Stimulated activated CD4-positive, alpha-beta T cell treated with anti-CD3 and anti-CD28 coated beads, Interleukin-2, amount 100 ng/mL, for 24 hours (primary cell): ENCODE data around the gene CYTH4.
"Not testable (repeated sequence)": the region's sequence is repeated elsewhere in the genome, so short reads cannot be mapped to it uniquely, and the experiment has no call there.

Experiments
- DNase-seq, 2 donors: peaks; one replicate each; pipeline ENCODE4 v3.0.0-alpha.2; 2020

CYTH4 gene, protein sequence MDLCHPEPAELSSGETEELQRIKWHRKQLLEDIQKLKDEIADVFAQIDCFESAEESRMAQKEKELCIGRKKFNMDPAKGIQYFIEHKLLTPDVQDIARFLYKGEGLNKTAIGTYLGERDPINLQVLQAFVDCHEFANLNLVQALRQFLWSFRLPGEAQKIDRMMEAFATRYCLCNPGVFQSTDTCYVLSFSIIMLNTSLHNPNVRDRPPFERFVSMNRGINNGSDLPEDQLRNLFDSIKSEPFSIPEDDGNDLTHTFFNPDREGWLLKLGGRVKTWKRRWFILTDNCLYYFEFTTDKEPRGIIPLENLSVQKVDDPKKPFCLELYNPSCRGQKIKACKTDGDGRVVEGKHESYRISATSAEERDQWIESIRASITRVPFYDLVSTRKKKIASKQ

DNA sequence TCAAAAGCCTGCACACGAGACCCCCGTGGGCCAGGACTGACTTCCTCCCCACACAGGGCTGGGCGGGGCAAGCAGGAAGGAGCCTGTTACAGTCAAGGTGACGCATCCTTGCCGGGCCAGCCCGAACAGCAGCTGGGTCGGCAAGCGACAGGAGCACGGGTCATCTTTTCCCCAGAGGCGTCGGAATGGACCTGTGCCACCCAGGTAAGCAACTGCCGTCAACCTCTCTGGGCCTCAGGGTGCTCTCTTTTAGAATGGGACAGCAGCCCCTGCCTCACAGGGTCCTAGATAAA, at the start of gene CYTH4:
Gene CYTH4 (plus strand): TSS at position 124 of the 293 bp plus-strand sequence. CDS start 62 bp downstream, at position 186.
- DNase-seq, result peak; percentile 76 to 80

DNA sequence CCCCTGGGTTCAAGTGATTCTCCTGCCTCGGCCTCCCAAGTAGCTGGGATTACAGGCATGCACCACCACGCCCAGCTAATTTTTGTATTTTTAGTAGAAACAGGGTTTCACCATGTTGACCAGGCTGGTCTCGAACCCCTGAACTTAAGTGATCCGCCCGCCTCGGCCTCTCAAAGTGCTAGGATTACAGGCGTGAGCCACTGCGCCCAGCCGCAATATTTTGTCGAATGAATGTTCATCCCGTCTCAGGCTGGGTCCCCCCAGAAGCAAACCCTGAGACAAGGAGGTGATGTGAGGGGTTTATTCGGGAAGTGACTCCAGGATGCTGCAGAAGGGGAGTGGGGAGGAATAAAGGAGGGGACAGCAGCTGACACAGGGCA, 48.9 kb upstream of the CYTH4 start:
- DNase-seq, result not testable (repeated sequence)

DNA sequence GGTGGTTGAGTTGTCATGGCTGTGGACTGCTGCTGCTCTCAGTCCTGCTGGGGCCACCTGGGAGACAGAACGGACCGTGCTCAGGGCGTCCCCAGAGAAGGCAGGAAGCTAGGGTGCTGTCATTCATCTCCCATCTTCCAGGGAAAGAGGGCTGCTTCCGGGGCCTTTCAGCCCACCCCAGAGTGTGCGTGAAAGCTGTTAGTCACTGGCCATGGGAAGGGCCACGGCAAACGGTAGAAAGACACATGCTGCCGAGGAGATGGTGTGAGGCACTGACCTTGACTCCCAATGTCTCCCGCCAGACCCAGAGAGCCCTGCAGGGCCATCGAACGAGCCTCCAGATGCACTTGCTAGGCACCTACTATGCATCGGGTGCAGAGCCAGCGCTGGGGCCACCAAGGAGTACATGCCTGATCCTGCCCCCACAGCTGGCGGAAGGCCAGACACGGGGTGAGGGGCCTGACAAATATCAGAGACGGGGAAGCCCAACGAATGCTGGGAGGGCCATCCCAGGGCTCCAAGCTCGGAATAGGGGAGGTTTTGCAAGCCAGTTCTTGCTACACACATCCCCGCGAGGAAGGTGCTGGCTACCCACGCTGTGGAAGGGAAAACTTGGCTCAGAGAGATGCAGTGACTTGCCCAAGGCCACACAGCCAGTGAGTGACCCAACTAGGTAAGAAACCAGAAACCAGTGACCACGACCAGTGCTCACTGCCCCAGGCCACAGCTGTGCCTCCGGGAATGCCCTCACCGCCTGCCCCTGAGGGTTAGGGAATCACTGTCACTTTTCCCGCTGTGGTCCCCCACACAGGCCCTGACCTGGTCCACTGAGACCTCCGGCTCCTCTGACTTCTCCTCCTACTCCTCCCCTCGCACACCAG, 48.3 kb upstream of the CYTH4 start:
- DNase-seq, result no peak

DNA sequence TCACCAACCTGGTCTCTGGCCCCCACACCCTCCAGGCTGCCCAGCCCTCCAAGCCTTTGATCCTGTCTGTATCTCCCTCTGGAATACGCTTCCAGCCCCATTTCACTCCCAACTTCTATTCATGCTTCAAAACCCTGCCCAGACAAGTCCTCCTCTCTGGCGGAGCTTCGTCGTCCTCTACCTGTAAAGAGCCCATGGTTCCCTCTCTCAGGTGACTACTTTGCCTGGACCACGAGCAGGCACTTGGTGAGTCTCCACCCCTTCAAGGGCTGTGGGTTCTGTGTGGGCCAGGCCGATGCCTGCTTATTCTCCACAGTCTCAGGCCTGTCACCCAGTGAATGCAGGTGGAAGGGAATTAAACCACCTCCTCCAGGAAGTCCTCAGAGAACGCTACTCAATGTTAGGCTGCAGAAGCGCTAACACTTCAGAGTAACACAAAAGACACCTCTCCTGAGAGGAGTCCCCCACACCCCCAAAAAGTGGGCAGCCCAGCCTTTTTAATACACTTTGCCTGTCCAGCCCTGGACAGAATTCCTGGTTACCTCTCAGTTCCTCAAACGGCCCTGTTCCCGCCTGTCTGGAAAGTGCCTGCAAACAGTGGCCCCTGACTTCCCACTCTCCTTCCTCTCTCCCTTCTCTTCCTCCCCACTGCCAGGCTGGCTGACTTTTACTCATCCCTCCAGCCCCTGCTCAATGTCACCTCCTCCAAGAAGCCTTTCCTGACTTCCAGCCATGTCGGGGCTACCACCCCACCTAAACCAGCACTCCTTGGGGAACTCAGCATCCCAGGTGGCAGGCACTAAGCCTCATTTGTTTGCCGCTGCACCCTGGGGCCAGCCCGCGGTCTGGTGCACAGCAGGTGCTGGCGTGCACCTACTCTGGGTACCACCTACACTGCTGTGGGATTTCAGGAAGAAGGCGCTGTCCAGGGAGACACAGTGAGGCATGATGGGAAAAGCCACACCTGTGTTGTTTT, 47.3 kb upstream of the CYTH4 start:
- DNase-seq, result no peak

DNA sequence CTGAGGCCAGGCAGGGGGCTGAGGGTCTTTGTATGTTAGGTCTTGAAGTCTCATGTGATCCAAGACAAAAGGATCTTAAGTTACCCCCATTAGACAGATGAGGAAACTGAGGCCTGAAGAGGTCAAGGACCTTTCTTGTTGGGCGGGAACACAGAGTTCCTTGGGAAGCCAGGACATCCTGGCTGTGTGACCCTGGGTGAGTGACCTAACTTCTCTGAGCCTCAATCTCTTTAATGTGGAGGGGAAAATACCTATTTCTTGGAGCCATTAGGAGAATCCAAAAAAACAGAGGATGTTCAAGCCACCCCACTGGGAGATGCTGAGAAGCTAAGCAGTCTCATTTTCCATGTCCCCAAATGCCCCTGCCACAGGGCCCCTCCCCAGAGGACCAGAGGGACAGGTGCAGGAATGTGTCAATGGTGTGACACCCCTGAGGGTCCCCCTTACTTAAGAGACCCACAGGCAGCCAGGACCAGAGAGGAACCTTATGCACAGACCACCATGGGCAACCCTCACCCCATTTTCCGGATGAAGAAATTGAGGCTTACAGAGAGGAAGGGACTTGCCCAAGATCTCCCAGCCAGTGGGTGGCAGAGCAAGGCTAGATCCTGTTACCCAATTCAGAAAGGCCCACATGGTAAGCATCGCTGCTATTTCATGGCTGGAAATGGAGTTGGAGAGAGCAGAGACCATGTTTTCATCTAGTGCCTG, 46.3 kb upstream of the CYTH4 start:
- DNase-seq, result no peak

DNA sequence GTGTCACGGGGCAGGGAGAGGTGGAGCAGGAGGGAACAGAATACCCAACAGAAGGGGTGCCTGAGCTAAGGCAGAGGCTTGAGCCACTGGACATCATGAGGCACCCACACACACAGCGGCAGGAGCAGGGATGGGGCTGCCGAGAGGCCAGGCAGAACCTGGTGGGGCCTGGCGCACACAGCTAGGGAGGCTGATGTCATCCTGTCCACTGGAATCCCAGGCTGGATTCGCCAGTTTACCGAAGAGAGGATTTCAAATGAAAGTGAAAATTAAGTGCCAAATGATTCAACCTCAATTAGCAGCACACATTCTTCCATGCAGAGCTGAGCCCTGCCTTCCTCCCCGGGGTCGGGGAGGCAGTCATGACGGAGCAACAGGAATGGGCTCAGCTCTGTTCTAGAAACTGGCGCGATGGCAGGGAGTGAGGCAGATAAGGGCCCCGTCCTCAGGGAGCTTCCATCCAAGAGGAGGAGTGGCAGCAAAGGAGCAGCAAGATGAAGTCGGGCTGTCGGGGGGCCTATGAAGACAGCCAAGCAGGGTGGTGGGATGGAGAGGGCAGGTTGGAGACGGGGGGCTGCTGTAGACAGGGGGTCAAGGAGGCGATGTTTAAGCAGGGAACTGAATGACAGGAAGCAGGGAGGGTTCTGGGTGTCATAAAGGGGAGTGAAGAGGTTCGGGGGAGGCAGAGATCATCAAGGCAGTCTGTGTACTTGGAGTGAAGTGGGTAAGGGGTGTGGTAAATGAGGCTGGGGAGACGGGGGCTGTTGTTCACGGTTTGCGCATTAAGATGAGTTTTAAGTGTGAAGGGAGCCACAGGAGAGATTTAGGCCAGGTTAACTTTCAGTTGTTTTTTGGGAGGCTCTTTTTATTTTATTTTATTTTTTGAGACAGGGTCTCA, 44.7 kb upstream of the CYTH4 start:
- no peak for DNase-seq

DNA sequence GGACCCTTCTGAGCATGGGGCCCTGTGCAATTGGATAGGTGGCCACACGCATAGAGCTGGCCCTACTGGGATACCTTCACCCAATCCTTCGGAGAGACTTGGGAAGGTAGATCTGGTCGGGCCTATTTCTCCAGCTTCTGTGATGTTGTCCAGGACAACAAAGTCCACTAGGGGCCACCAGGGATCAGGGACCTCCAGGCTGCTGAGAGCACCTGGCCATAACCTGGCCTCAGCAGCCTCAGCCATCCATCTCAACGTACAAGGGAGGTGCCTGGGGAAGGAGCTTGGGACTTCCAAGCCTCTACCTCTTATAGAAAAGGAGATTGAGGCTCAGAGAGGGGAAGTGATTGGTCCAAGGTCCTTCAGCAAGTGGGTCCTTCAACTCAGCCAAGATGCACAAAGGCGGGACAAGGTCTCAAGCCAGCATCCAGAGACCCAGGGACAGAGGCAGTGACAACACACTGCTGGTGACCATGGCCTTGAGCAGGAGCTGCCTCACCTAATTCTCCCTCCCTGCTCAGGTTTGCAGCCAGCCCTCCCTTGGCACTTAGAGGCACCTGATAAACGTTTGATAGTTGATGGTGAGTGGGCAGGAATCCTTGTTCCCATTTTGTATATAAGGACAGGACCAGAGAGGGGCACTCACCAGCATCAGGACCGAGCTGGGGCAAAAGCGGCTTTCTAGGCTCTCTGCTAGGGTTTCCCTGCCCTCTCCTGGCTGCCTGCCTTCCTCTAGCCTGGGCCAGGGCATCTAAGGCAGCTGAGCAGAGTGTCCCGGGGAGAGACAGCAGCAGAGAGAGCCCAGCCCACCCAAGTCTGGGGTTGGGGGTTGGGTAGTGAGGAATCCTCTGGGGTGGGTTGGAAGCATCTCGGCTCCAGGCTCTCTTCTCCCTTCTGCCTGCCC, 42.7 kb upstream of the CYTH4 start:
- no peak for DNase-seq

DNA sequence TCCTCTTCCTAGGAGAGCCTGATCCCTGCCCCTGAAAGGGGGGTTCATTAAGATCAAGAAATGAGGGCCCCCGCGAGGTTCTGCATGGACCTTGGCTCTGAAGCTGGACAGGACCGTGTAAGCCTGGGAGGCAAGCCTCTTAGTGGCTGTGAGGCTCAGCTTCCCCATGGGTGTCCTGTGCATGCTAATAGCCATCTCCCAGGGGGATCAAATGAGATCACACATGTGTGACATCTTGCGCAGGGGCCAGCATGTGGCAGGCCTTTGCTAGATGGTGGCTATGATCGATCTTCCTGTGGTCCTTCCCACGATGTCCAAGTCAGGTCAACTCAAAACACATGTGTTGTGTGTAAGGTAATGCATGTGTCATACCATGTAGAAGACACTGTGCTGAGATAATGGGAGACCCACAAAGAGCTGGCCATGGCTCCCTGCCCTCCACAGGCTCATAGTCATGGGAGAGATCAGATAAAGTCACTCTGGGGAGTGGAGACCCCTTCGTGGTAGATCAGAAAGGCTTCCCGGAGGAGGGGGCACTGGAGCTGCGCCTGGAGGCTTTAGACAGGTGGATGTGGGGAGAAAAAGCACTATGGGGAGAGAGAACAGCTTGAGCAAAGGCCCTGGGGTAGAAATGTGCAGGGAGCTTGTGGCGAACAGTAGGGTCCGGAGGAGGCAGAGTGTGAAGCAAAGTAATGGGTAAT, 41.9 kb upstream of the CYTH4 start:
- DNase-seq, result no peak

DNA sequence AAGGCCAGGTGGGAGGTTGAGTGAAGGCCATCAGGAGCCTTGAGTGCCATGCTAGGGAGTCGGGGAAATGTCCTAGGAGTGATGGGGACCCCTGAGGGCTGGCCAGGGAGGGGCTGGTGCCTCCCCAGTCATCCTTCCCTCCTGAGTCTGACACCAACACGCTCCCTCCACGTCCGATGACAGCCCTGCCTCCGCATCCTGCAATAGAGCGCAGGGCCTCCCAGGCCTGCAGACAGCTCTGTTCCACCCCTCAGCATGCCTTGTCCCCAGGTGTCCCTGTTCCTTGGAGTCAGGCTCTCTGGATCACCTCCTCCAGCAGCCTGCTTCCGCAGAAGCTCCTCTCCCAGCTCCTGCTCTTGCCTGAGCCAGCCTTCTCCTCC, 41.4 kb upstream of the CYTH4 start:
- peak in 1 of 2 donors; percentile 46 for DNase-seq

DNA sequence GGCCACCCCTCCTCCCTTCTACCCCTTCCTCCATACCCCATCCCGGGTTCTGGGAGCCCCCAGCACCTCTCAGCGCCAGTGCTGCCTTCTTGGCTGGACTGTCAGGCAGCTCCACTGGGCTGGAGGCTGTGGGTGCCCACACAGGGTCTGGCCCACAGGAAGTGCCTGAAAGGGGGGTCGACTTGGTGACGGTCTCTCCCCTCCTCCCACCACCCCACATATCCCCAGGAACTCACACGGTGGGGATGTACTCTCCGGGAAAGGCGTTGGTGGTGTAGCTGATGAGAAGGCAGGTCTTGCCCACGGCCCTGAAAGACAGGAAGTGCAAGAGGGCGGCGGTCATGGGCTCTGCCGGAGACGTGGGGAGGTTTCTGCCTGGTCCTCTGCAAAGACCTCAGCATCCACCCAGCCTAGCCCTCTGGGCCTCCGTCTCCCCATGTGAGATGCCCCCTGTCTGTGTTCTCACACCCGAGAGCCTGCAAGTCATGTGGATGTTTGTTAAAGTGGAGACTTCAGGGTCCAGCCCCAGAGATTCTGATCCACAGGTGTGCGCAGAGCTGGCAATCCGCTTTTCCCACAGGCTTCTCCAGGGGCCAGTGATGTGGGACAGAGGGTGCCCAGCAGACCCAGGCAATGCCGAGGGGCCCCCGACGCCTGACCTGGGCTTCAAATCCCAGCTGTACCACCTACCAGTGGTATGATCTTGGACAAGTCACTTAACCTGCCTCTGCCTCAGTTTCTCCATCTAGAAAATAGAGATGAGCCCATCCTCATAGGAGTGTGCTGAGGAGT, 40.8 kb upstream of the CYTH4 start:
- peak in 1 of 2 donors; percentile 63 for DNase-seq

DNA sequence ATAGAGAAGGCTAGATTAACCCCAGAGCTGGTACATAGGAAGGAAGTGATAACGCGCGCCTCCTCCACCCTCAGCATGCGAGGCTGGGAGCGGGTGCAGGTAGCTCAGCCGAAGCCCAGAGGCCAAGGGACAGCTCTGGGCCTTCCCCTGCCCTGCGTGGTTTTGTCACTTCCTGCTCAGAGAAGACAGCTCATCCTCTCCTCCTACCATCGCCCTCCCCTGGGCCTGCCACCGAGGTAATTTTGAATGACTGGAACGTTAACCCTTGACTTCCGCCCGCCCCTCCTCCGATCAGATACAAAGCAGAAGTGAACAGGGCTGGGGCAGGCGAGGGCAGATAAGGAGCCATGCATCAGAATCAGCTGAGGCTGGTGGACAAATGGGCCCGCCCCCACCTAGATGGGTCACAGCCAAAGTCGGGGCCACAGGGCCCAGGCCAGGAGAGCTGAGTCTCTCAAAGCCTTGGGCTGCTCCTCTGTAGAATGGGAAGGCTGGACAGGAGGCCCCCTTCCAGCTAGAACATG, 39.9 kb upstream of the CYTH4 start:
- DNase-seq, result peak; percentile 91

DNA sequence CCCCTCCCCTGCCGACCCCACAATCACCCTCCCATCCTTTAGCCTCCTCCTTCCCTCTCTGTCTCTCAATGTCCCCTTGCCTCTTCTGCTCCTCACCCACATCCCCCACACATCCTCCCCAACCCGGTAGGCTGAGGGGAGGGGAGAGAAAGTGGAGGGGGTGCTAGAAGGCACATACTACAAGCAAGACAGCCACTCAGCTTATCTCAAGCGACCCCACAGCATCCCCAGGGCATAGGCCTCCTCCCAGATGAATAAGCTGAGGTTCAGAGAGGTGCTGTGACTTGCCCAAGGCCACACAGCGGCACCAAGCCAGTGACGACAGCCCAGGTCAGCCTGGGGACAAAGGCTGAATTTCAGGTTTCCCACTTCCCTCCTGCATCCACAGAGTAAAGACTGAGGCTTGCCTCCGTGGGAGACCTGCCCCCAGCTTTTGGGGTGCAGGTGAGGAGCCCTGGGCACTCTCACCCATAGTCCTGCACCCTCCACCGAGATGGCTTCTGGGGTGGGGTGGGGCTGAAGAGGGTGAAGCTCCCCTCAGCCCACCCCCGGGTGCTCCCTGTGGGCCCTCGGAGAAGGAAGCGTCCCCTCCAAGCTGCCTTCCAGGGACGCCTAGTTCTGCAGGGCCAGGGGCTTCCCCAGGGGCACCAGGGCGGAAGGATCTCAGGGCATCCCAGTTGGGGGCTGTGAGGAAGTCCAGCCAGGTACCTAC, 38.8 kb upstream of the CYTH4 start:
- no peak for DNase-seq

DNA sequence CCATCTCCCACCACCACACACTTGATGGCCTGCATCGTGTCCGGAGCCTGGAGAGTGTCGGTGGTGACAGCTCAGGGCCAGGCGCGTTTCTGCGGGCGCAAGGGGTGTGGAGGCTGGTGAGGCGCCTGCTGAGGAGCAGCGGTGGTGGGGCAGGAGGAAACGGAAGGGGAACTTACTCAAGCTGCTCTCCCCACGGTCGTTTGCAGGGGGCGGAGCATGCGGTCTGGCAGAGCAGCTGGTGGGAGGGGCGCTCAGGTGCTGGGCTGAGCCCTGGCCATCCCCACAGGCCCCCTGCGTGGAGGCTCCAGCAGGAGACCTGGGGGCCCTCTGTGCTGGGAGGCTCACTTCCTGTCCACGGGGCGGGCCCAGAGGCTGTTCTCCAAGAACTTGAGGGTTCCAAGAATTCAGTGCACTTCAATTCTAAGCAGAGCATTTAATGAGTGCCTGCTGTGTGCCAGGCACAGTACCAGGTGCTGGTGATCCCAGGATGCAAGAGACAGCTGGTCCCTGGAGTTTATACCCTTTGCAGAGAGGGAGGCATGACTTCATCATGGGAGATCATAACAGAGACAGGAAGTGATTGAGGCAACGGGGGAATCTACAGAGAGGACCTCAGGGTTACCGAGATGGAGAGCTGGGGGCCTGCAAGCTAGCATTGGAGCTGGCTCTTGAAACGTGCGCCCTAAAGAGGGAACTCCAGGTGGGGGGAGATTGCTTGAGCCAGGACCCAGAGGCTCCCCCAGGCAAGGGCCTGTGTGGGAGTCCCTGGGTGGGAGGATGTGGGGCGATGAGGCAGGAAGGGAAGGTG, 38.0 kb upstream of the CYTH4 start, which contains the start of gene RAC2:
Gene RAC2 (minus strand): TSS at position 156 of the 808 bp plus-strand sequence. CDS start 121 bp downstream, at position 35.
- peak; percentile 88 to 95 for DNase-seq

DNA sequence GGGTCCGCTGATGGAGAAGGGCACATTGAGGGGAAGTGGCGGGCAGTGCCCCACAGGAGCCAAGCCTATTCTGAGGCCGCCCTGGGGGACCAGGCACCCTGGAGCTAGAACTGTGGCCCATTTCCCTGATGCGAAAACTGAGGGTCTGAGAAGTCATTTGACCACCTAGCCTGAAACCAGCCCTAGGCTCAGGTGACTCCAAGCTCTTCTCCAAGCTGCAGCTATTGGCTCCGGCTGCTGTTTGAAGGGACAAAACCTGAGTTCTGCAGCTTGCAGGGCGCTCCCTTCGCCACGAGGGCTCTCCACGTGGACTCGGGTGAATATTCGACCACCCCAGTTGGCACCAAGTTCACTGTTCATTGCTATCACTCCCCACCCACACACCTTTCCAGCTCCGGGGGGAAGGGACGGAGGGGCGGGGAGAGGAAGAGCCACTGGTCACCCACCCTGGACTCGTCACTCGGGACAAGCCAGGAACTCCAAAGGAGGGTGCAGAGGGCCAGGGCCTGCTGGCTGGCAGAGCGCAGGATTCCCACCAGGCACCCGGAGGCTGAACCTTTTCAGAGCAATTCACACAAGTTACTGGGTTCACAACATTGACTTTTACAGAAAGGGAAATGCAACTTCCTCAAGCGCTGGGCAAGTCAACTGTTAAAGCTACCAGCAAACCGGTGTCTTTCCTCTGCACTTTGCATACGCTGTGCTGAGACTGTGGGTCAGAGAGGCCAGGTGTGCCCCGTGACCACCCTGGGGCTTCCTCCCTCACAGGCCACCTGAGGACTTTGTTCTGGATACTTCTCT, 37.2 kb upstream of the CYTH4 start:
- DNase-seq, result no peak

DNA sequence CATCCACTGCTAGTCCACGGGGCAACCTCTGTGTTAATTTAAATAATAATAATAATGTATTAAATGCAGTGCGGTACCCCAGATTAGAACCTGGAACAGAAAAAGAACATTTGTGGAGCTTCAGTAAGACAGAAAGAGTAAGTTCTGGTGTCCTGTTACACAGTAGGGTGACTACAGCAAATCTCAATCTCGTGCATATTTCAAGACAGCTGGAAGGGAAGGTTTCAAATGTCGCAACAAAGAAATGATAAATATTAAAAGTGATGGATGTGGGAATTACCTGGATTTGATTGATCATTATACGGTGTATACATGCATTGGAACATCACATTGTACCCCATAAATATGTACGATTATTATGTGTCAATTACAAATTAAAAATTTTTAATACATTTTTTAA, 36.6 kb upstream of the CYTH4 start:
- no peak for DNase-seq

DNA sequence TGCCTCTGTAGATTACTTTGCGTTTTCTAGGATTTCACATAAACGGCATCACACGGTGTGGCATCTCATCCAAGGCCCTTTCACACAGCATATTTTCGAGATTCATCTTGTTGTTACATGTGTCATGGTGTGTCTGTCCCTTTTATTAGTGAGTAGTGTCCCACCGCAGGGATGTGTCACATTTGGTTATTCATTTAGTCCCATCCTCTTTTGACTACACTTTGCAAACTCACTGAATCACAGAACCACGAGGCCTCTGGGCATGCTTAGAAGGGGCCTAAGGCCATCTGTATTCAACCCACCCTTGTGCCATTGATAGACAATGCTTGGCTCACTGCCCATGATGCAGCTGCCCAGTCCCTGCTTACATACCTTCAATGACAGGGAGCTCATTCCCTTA, 34.1 kb upstream of the CYTH4 start:
- no peak for DNase-seq
